GM19455 (cell line): Measurements from ENCODE around the gene GUCY1A1.

Experiments used
- ATAC-seq: cut with Tn5 transposase; IDR thresholded peaks from one replicate; pipeline ENCODE4 v1.9.1; 2021; ENCODE audit not compliant: unreplicated experiment

GUCY1A1 gene

DNA sequence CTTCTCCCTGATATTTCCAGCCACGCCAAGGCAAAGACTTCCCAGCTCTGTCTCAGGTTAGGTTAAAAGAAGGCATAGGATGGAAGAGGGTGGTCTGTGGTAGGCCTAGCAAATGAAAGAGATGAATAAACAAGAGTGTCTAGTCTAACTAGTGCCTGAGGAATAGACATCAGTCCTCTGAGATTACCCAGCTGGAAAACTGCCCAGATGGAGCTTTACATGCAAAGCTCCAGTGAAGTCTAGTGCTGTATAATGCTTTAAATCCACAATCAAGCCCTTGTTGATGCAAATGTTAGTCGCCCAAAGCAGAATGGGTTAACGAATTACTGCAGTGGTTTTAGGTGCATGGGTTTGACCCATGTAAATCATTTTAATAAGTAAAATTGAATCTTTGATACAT, 67.4 kb downstream of the GUCY1A1 start:
- ATAC-seq: no peak

DNA sequence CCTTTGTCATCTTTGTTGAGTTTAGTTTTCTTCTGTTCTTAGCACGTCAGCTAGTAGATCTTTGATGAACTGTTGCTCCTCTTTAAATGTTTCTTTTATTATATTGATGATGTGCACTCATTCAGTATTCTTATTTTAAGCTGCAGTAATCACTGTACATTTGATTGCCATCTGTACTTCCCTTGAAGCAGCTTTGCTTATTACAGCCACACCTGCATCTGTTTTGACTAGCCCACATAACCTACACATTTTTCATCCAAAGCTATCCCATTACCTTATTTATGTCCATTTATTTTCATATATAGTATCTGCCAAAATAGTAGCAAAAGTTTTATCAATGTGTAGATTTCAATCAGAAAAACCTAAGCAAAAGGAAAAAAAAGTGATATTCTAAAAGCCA, 68.3 kb downstream of the GUCY1A1 start:
- no peak for ATAC-seq

DNA sequence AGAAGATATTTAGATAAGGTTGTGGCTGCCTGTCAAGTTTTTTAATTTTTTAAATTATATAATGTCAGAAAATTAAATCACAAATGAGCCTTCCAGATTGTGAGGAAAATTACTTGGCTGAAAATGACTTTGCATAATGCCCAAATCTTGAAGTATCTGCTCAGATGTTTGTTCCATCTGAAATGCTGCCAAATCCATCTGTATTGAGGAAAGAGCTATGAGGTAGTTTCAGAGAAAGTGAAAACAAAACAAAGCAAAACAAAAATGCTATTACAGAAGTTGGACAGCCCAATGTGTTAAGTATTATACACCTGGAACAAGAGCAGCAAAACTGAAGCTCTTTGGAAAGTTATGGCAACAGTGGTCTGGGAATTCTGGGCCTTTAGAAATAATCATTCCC, 68.8 kb downstream of the GUCY1A1 start:
- ATAC-seq: no peak

DNA sequence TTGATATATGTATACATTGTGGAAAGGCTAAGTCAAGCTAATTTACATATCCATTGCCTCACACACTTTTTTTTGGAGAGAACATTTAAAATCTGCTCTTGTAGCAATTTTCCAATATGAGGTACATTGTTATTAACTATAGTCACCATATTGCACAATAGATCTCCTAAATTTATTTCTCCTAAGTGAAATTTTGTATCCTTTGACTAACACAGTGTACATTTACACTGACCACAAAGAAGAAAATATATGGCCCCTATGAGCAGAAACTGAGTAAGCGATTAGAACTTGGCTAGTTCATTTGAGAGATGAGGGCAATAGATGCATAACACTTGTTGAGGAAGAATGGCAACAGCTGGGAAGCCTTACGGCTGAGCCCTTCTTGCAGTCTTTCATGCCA, 71.9 kb downstream of the GUCY1A1 start:
- no peak for ATAC-seq

DNA sequence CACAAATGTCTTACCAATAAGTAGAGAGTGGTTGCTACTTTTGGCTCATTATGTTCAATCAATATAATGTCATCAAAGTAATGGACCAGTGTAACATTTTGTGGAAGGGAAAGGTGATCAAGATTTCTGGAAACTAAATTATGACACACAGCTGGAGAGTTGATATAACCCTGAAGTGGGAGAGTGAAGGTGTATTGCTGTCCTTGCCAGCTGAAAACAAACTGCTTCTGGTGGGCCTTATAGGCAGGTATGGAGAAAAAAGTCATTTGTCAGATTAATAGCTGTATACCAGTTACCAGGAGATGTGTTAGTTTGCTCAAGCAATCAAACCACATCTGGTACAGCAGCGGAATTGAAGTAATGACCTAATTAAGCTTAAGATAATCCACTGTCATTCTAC, 74.9 kb downstream of the GUCY1A1 start:
- ATAC-seq: no peak

DNA sequence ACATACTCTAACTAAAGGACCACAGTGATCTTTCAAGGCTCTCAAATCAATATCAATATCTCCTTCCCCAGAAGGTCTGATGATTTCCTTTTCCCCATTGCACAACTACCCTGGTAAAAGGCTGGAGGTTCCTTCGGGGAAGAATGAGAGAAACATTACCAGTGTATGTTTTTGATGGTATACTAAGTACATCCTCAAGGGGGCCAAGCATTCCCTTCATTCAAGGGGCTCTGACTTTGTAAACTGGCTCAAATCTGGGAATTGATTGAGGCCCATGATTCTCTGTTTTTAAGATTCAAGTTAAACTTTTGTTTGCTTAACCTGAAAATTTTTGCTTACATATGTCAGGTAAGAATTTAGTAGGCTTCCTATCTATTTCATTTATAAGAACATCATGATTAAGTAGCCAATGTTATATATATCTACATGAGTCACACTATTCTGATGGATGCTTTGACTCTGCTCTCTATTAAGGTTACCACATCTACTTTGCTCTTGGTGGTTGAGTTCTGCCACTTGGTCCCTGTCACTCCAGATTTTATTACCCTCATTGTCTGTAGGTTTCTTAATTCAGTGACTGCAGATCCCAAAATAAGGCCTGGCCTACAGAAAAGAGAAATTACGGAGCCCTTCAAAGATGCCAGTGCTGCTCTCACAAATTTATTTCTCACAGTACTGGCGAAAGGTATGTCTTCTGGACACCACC, 75.8 kb downstream of the GUCY1A1 start:
- ATAC-seq: no peak

- ATAC-seq: no peak
These were observed 79.3 kb downstream of the GUCY1A1 start for GRCh38 chr4:155745984-155746383.

DNA sequence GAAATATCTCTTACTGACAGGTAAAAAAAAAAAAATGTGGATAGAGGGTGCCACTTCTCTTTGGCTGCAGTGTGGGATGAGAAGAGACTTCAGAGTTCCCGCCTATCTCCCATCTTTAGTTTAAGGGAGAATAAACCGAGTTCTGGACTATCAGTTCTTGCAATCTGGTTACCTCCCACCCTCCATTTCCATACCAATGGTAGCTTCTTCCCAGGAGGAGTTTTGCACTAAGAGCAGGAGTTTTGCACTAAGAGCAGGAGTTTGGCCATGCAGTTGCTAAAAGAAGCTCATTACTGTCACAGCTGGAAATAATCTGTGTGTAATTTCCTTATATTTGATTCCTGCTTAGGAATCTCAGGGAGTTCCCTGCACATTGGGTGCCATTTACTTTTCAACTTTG, 81.4 kb downstream of the GUCY1A1 start:
- no peak for ATAC-seq

GRCh38 chr4:155749041-155749440, 82.4 kb downstream of the GUCY1A1 start:
- no peak for ATAC-seq

- ATAC-seq: no peak
These were observed 84.9 kb downstream of the GUCY1A1 start for GRCh38 chr4:155751569-155751968.

GRCh38 chr4:155757745-155758265, 91.2 kb downstream of the GUCY1A1 start:
- ATAC-seq: no peak

DNA sequence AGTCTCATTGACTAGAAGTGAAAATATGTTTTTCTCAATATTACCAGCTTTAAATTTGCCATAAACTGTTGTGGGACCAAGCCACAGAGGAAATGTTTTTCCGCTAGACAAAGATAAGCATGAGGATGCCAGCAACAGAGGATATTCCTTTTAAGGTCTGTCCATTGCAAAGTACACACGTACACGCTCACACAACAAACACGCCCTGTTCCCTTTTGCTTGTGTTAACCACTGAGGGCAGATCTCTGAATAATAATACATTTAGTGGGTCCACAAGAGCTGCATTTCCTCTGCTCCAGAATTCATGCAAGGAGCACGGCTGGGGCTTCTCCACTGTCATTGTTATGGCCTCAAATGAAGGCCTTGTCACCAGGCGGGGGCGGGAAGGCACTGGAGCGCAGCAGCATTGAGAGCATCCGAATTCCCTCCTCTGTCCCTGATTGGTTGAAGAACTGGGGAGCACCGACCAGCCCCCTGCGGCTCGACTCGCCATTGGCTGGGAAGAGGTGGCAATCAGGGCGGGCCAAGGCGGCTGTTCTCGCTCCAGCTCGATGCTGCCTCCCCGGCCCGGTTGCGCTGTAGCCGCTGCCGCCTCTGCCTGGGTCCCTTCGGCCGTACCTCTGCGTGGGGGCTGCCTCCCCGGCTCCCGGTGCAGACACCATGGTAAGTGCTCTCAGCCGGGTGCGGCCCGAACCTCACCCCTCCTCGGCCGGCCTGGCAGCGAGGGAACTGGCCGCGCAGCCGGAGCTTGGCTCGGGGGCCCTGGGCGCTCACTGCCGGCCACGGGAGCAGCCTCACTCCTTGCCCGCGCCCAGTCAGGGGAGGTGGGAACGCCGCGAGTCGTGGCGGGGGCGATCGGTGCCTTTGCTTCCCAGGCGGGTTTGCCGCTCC, 92.1 kb downstream of the GUCY1A1 start, which contains the start of gene GUCY1B1:
GUCY1B1 (plus strand) TSS at position 541 of the 891 bp plus-strand sequence; CDS start at position 661, 120 bp downstream.
- ATAC-seq: peak; percentile 88

DNA sequence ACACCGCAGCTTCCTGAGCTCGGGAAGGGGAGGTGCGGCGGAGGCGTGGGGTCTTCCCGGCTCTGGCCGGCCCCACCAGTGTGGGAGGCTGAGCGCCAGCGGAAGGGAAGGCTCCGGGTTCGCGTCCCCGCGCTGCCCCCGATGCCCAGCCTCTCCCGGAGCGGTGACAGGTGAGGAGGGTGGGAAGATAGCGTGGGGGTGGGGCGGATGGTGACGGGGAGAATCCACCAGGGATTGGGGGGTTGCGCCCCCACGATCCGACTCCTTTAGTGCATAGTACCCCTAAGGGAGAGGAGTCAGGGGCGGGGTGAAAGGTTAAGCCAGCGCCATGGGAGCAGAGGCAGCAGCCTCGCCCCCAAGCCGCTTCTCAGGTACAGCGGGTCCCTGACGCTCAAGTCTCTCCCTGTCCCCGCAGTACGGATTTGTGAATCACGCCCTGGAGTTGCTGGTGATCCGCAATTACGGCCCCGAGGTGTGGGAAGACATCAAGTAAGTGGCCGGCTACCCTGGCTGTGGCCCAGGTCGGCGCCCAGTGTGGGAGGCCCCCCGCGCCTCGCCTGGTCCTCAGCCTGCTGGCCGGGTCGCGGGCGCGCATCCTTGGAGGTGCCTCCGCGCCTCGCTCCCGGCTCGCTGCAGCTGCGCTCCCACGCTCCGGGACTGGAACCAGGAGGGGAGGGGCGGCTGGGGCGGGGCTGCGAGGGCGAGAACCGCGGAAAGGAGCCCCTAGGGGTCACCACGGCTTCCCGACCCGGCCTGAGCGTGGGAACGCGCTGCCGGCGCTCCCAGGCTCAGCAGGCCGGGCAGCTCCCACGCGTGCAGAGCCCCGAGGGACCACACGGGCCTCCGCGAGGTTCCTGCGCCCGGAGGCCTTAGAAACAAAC, 93.0 kb downstream of the GUCY1A1 start:
- peak; percentile 22 for ATAC-seq

GRCh38 chr4:155761047-155761446, 94.4 kb downstream of the GUCY1A1 start:
- no peak for ATAC-seq

DNA sequence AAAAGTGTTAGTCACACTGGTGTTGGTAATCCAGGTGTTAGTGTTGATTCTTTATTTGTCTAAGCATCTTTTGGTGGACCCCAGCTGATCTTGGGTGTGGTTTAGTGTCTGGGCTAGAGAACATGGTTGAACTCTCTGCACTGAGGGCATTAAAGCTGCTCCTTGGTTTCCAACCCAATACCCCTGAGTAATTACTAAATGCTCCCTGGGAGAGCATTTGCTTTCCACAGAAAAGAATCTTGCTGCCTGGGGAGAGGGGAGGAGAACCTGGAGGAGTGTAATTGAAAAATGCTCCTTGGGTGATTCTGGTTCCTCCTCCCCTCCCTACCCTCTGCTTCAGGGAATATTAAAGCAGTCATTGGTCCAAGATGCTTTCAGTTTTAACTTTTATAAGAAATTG, 95.3 kb downstream of the GUCY1A1 start:
- no peak for ATAC-seq

DNA sequence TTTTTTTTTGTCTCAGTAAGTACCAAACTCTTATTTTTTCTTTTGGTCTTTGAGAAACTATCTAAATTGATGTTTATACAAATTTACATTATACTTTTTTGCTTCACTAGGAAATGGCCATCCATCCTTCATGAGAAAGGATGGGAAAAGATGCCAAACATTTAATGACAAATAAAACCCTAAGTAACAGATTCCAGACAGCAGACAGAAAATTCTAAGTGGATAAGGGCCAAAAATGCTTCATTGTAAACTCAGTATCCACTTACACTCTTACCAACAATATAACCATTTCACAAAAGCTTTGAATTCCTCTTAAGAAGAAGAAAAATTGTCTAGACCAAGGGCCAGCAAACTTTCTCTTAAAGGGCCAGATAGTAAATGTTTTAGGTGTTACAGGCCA, 95.7 kb downstream of the GUCY1A1 start:
- ATAC-seq: no peak

GRCh38 chr4:155763551-155763950, 96.9 kb downstream of the GUCY1A1 start:
- no peak for ATAC-seq

DNA sequence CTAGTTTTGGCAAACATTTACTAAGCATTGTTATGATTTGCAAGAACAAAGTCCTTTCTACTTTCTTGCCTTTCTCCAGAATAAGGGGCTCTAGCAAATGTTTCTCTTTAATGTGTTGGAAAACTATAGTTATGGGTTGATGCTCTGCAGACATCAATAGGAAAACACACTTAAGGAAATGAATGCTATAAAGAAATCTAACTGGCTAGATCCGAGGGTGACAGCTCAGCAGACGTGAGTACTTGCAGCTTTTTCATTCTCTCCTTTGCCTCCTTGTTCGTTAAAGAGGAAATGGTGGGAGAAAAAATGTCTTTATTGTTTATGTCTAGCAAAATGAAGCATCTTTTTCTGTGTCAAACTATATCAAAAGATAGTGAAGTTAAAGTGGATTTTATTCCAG, 98.5 kb downstream of the GUCY1A1 start:
- ATAC-seq: no peak

GRCh38 chr4:155766622-155767021, 100.0 kb downstream of the GUCY1A1 start:
- ATAC-seq: no peak

DNA sequence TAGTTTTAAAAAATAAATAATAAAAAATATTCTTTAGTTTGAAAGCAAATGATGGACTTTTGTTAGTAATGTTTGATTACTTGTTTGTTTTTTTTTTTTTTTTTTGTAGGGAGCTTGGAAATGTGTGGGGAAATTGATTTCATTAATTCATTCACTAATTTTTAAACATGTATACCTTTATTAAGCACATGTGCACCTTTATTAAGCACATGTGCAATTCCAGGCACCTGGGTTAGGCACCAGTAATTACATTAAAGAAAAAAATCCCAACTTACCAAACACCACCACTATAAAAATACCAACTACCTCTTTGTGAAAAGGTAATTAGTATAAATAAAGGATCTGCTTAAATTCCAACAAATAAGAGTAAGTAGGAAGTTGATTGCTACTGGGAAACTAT, 101.7 kb downstream of the GUCY1A1 start:
- no peak for ATAC-seq

DNA sequence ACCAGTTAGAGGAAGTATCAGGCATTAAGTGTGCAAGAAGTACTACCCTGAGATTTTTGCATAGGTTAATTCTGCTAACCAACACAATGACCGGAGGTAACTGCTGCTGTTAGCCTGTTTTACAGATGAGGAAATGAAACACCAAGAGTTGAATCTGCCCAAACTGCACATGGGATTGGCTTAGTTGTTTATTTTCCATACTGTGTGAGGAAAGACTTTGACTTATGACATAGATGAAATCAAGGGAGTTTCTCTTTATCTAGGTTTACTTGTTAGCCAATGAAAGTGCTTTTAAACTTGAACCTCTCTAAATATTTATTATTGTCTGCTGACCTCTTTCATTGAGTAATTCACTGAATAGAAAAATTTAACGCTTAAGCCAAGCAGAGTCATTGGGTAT, 102.4 kb downstream of the GUCY1A1 start:
- ATAC-seq: no peak
